ENCODE results near the gene MC1R. TPM values are rescaled to one million over a fixed set of nuclear protein-coding genes. Genes with fewer than 3 reads are reported as not detected.

MC1R gene
- total and polyA plus RNA-seq, 10 of the 15 experiments (the other 5 are each of a cell fraction or from before 2014, with no cell fraction given), result 0.06 to 2.3 (median 0.45) TPM

DNA sequence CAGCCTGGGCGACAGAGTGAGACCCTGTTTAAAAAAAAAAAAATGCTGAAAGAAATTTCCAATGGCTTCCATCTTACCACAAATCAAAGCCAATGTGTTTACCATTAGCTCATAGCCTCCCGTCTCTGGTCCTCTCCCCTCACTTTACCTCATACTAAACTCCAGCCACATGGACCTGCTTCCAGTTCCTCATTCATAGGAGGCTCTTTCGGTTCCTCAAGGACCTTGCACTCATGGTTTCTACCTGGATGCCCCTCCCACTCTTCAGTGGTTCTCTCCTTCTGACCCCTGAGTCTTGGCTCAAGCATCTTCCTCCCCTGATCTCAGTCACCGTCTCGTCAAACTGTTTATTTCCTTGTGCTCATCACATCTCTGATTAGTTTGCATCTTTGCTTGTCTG lies 26.1 kb downstream of the MC1R start:
- H3K9me3 ChIP-seq (replicated peaks; ENCODE audit: control insufficient read depth, insufficient read depth, low read length), result no peaks in the 10 kb centered on the region
- ChIA-PET SMC1A (ENCODE audit: uncharacterized antibody, unreplicated experiment) (no interaction called here), RAD21 (ENCODE audit: unreplicated experiment) (interaction anchor here (1.0 to 1.1 kb wide), 2 partner anchors 22 to 28 kb away, joined by 3 read pairs; no protein-coding TSS in a partner anchor), POLR2A (interaction anchor here (1.0 kb wide), 1 partner anchor 9 kb away, joined by 3 read pairs; no protein-coding TSS in a partner anchor), CTCF (interaction anchor here (0.6 to 1.4 kb wide), 2 partner anchors 9 to 460 kb away, joined by 4 to 5 read pairs; no protein-coding TSS in a partner anchor)
- ATAC-seq (peak; percentile 48), DNase-seq (ENCODE audit: low read depth, low spot score) (peak; percentile 32), FAIRE-seq (peak; percentile 84)
- no peak overlapping the region for H3K9ac ChIP-seq (ENCODE audit: control insufficient read depth, insufficient read depth, low read length)
- H3K27ac ChIP-seq (ENCODE audit: control insufficient read depth, insufficient read depth), result no peak overlapping the region
- WGBS (ENCODE audit: insufficient coverage, insufficient replicate concordance, low lambda C conversion rate, missing lambda C conversion rate), result 8% methylated on average over 5 of the region's 5 CpGs
- H3K36me3 ChIP-seq (ENCODE audit: control insufficient read depth in 2 of 2, insufficient read depth in 2 of 2, low read length in 1 of 2), result no peaks in the 10 kb centered on the region
- H4K20me1 ChIP-seq (ENCODE audit: control insufficient read depth, insufficient read depth), result no peaks in the 10 kb centered on the region
- no TSS peak for BruUV-seq (replicated peaks)
- H3K27me3 ChIP-seq (replicated peaks in 1 of 2; ENCODE audit: control insufficient read depth in 2 of 2, insufficient read depth in 2 of 2, low read length in 1 of 2), result peaks cover 0 to 3% of the 10 kb centered on the region in 2 experiments; a peak in 1 of 4 replicates
- no peaks in the 10 kb centered on the region for H3K79me2 ChIP-seq (ENCODE audit: control insufficient read depth, insufficient read depth, low read length)
- H3K4me3 ChIP-seq, result no peak overlapping the region
- H2AFZ ChIP-seq (ENCODE audit: control insufficient read depth, low read depth, low read length), result no peak overlapping the region
- H3K4me1 ChIP-seq (ENCODE audit: control insufficient read depth, insufficient read depth, low read length), result peaks cover 23% of the 10 kb centered on the region
- intact Hi-C loops (cut with micrococcal nuclease; ENCODE audit: unreplicated experiment), result no loop called here
- in situ Hi-C loops (cut with MboI), result no loop called here
- H3K4me2 ChIP-seq (ENCODE audit: control insufficient read depth, insufficient read depth), result no peak overlapping the region
- TF ChIP-seq RUNX3 (IDR thresholded peaks at IDR 0.05; ENCODE audit: low read length) (peak; percentile 71; the same call in 1 of the 2 replicates), SREBF2 (IDR thresholded peaks at IDR 0.05; ENCODE audit: low read length) (no peak), EED (IDR thresholded peaks at IDR 0.05; ENCODE audit: low read depth) (peak; percentile 82), IKZF2 (IDR thresholded peaks at IDR 0.05) (peak; percentile 63 to 72), POLR2AphosphoS2 (IDR thresholded peaks at IDR 0.05; ENCODE audit: low read depth, low read length) (no peak), ZNF622 (IDR thresholded peaks at IDR 0.05) (no peak), SPI1 (IDR thresholded peaks at IDR 0.05; ENCODE audit: borderline replicate concordance, insufficient read depth, low read depth, low read length) (peak; percentile 91), BACH1 (IDR thresholded peaks at IDR 0.05; ENCODE audit: borderline replicate concordance) (no peak), NR2C2 (IDR thresholded peaks at IDR 0.05; ENCODE audit: borderline replicate concordance, control insufficient read depth, insufficient read length, low read depth) (no peak), SIN3A (IDR thresholded peaks at IDR 0.05; ENCODE audit: low read depth, low read length) (no peak)
- TF ChIP-seq, protein P1, sequence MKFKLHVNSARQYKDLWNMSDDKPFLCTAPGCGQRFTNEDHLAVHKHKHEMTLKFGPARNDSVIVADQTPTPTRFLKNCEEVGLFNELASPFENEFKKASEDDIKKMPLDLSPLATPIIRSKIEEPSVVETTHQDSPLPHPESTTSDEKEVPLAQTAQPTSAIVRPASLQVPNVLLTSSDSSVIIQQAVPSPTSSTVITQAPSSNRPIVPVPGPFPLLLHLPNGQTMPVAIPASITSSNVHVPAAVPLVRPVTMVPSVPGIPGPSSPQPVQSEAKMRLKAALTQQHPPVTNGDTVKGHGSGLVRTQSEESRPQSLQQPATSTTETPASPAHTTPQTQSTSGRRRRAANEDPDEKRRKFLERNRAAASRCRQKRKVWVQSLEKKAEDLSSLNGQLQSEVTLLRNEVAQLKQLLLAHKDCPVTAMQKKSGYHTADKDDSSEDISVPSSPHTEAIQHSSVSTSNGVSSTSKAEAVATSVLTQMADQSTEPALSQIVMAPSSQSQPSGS (IDR thresholded peaks at IDR 0.05; ENCODE audit: low read length), result peak; percentile 42; the same call in 1 of the 2 replicates
- TF ChIP-seq, protein P2, sequence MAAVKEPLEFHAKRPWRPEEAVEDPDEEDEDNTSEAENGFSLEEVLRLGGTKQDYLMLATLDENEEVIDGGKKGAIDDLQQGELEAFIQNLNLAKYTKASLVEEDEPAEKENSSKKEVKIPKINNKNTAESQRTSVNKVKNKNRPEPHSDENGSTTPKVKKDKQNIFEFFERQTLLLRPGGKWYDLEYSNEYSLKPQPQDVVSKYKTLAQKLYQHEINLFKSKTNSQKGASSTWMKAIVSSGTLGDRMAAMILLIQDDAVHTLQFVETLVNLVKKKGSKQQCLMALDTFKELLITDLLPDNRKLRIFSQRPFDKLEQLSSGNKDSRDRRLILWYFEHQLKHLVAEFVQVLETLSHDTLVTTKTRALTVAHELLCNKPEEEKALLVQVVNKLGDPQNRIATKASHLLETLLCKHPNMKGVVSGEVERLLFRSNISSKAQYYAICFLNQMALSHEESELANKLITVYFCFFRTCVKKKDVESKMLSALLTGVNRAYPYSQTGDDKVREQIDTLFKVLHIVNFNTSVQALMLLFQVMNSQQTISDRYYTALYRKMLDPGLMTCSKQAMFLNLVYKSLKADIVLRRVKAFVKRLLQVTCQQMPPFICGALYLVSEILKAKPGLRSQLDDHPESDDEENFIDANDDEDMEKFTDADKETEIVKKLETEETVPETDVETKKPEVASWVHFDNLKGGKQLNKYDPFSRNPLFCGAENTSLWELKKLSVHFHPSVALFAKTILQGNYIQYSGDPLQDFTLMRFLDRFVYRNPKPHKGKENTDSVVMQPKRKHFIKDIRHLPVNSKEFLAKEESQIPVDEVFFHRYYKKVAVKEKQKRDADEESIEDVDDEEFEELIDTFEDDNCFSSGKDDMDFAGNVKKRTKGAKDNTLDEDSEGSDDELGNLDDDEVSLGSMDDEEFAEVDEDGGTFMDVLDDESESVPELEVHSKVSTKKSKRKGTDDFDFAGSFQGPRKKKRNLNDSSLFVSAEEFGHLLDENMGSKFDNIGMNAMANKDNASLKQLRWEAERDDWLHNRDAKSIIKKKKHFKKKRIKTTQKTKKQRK (IDR thresholded peaks at IDR 0.05; ENCODE audit: low read depth, low read length), result no peak
- TF ChIP-seq, protein P3, sequence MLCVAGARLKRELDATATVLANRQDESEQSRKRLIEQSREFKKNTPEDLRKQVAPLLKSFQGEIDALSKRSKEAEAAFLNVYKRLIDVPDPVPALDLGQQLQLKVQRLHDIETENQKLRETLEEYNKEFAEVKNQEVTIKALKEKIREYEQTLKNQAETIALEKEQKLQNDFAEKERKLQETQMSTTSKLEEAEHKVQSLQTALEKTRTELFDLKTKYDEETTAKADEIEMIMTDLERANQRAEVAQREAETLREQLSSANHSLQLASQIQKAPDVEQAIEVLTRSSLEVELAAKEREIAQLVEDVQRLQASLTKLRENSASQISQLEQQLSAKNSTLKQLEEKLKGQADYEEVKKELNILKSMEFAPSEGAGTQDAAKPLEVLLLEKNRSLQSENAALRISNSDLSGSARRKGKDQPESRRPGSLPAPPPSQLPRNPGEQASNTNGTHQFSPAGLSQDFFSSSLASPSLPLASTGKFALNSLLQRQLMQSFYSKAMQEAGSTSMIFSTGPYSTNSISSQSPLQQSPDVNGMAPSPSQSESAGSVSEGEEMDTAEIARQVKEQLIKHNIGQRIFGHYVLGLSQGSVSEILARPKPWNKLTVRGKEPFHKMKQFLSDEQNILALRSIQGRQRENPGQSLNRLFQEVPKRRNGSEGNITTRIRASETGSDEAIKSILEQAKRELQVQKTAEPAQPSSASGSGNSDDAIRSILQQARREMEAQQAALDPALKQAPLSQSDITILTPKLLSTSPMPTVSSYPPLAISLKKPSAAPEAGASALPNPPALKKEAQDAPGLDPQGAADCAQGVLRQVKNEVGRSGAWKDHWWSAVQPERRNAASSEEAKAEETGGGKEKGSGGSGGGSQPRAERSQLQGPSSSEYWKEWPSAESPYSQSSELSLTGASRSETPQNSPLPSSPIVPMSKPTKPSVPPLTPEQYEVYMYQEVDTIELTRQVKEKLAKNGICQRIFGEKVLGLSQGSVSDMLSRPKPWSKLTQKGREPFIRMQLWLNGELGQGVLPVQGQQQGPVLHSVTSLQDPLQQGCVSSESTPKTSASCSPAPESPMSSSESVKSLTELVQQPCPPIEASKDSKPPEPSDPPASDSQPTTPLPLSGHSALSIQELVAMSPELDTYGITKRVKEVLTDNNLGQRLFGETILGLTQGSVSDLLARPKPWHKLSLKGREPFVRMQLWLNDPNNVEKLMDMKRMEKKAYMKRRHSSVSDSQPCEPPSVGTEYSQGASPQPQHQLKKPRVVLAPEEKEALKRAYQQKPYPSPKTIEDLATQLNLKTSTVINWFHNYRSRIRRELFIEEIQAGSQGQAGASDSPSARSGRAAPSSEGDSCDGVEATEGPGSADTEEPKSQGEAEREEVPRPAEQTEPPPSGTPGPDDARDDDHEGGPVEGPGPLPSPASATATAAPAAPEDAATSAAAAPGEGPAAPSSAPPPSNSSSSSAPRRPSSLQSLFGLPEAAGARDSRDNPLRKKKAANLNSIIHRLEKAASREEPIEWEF (IDR thresholded peaks at IDR 0.05; ENCODE audit: insufficient replicate concordance, low read depth, low read length), result no peak
- TF ChIP-seq, protein P4, sequence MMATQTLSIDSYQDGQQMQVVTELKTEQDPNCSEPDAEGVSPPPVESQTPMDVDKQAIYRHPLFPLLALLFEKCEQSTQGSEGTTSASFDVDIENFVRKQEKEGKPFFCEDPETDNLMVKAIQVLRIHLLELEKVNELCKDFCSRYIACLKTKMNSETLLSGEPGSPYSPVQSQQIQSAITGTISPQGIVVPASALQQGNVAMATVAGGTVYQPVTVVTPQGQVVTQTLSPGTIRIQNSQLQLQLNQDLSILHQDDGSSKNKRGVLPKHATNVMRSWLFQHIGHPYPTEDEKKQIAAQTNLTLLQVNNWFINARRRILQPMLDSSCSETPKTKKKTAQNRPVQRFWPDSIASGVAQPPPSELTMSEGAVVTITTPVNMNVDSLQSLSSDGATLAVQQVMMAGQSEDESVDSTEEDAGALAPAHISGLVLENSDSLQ (IDR thresholded peaks at IDR 0.05), result 0 out of 2 replicates have a peak, but pooled peaks have one; percentile 6
